Activated naive CD4-positive, alpha-beta T cell (primary cell): ENCODE results near the gene CYP24A1.

Experiments used
- DNase-seq, 4 experiments: peaks; one replicate each; lab custom pipeline; 2025; lab: John Stamatoyannopoulos, UW

CYP24A1 gene

GRCh38 chr20:54174457-54175175 lies 830 bp upstream of the CYP24A1 start:
- DNase-seq: no peak

GRCh38 chr20:54172856-54173652 lies 732 bp downstream of the CYP24A1 start:
- DNase-seq: no peak

- no peak for DNase-seq
Measured at GRCh38 chr20:54172532-54172855, 1.3 kb downstream of the CYP24A1 start.

- no peak for DNase-seq
Measured at GRCh38 chr20:54170963-54171362, 2.8 kb downstream of the CYP24A1 start.

- DNase-seq: no peak
Measured at GRCh38 chr20:54170026-54170471, 3.7 kb downstream of the CYP24A1 start.

GRCh38 chr20:54168961-54169862 lies 4.6 kb downstream of the CYP24A1 start:
- no peak for DNase-seq

GRCh38 chr20:54167909-54168872 lies 5.6 kb downstream of the CYP24A1 start:
- no peak for DNase-seq

- DNase-seq: no peak
Measured at GRCh38 chr20:54166987-54167662, 6.7 kb downstream of the CYP24A1 start.

GRCh38 chr20:54165803-54166202 lies 8.0 kb downstream of the CYP24A1 start:
- DNase-seq: no peak

GRCh38 chr20:54165014-54165413 lies 8.8 kb downstream of the CYP24A1 start:
- no peak for DNase-seq

GRCh38 chr20:54163402-54163801 lies 10.4 kb downstream of the CYP24A1 start:
- DNase-seq: no peak

- no peak for DNase-seq
Measured at GRCh38 chr20:54162378-54163009, 11.3 kb downstream of the CYP24A1 start.

- no peak for DNase-seq
Measured at GRCh38 chr20:54161821-54162149, 12.0 kb downstream of the CYP24A1 start.

- no peak for DNase-seq
Measured at GRCh38 chr20:54161008-54161820, 12.6 kb downstream of the CYP24A1 start.

- no peak for DNase-seq
Measured at GRCh38 chr20:54160065-54161007, 13.4 kb downstream of the CYP24A1 start.

GRCh38 chr20:54158856-54159418 lies 14.8 kb downstream of the CYP24A1 start:
- no peak for DNase-seq

- no peak for DNase-seq
Measured at GRCh38 chr20:54158226-54158625, 15.6 kb downstream of the CYP24A1 start.
